ENCODE measurements around the gene MTFMT.

DNA sequence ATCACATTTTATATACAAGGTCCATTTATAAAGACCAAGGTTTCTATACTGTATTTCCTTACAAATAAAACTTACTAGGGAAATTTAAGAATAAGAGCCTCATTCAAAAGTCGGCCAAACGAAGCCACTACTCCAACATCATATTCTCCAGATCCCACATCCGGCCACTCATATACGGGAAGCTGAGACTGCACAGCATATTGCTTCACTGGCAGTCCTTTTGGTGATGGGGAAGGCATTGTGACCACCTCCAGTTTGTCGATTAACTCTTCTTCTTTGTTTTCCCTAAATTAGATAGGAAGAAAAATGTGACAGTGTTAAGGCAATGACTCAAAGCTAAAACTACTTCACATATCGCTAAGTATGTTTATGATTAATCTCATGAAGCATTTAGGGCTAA lies 2.7 kb downstream of the MTFMT start:
- TF ChIP-seq CTCF (IDR thresholded peaks at IDR 0.05): no peak
- TF ChIP-seq POLR2A (IDR thresholded peaks at IDR 0.05): no peak

Measured in adrenal gland (tissue), 5 donors.